GM23338 (cell line): ENCODE results near the gene ITGB1BP1. TPM values are rescaled to one million over a fixed set of nuclear protein-coding genes. Genes with fewer than 3 reads are reported as not detected.

Experiments
- ATAC-seq: fragments of 200-7000 bp; cut with Tn5 transposase; 3 replicates; pipeline ENCODE4 v1.9.1; 2020
- DNase-seq: peaks from one replicate; pipeline ENCODE4 v3.0.0-alpha.2; 2015; ENCODE audit warnings: low spot score
- H2AFZ ChIP-seq: fragments of 200-600 bp; sonication (generic); 2 replicates; pipeline ENCODE4 v1.8.0; 2016; ENCODE audit warnings: antibody characterized with exemption, mild to moderate bottlenecking, moderate library complexity
- H3F3A ChIP-seq: fragments of 200-600 bp; sonication (generic); replicated peaks from 2 replicates; pipeline ENCODE4 v1.8.0; 2017; ENCODE audit warnings: antibody characterized with exemption, mixed run types, low read depth
- H3K27ac ChIP-seq: fragments of 200-600 bp; sonication (generic); 2 replicates; pipeline ENCODE4 v1.6.1; 2016; ENCODE audit warnings: low read depth
- H3K27me3 ChIP-seq: fragments of 200-600 bp; sonication (generic); 2 replicates; pipeline ENCODE4 v1.8.0; 2016; ENCODE audit warnings: mild to moderate bottlenecking, mixed run types, moderate library complexity; ENCODE audit not compliant: insufficient read depth
- H3K36me3 ChIP-seq: fragments of 200-600 bp; sonication (generic); 2 replicates; pipeline ENCODE4 v1.8.0; 2016; ENCODE audit warnings: mild to moderate bottlenecking; ENCODE audit not compliant: insufficient read depth
- H3K4me1 ChIP-seq: fragments of 200-600 bp; sonication (generic); 2 replicates; pipeline ENCODE4 v1.8.0; 2016; ENCODE audit warnings: mild to moderate bottlenecking, moderate library complexity; ENCODE audit not compliant: insufficient read depth
- H3K4me2 ChIP-seq: fragments of 200-600 bp; sonication (generic); 2 replicates; pipeline ENCODE4 v1.7.1; 2017; ENCODE audit warnings: mixed run types
- H3K4me3 ChIP-seq: fragments of 200-600 bp; sonication (generic); 2 replicates; pipeline ENCODE4 v1.6.1; 2016; ENCODE audit warnings: mixed run types
- H3K79me2 ChIP-seq: fragments of 200-600 bp; sonication (generic); replicated peaks from 2 replicates; pipeline ENCODE4 v1.8.0; 2017; ENCODE audit warnings: mild to moderate bottlenecking; ENCODE audit not compliant: insufficient read depth
- H3K9me2 ChIP-seq: fragments of 200-600 bp; sonication (generic); 2 replicates; pipeline ENCODE4 v1.8.0; 2017; ENCODE audit not compliant: insufficient read depth
- H4K20me1 ChIP-seq: fragments of 200-600 bp; sonication (generic); replicated peaks from 2 replicates; pipeline ENCODE4 v1.8.0; 2017; ENCODE audit warnings: mild to moderate bottlenecking; ENCODE audit not compliant: insufficient read depth
- H3K27ac Mint-ChIP-seq: 2 replicates; pipeline ENCODE4 v1.8.0; 2020; ENCODE audit warnings: inconsistent platforms, mild to moderate bottlenecking, moderate library complexity, mixed read lengths
- H3K27me3 Mint-ChIP-seq: 3 replicates; pipeline ENCODE4 v1.8.0; 2022; ENCODE audit warnings: low read depth, mild to moderate bottlenecking, moderate library complexity, mixed read lengths, inconsistent platforms; ENCODE audit not compliant: insufficient read depth, poor library complexity
- H3K36me3 Mint-ChIP-seq: 3 replicates; pipeline ENCODE4 v1.8.0; 2021; ENCODE audit warnings: low read depth, mild to moderate bottlenecking, inconsistent platforms, moderate library complexity, mixed read lengths
- H3K4me1 Mint-ChIP-seq: 3 replicates; pipeline ENCODE4 v1.8.0; 2020; ENCODE audit warnings: mild to moderate bottlenecking, inconsistent platforms, mixed read lengths
- H3K4me3 Mint-ChIP-seq: 3 replicates; pipeline ENCODE4 v1.8.0; 2021; ENCODE audit warnings: moderate library complexity, mild to moderate bottlenecking, inconsistent platforms, mixed read lengths
- H3K9me3 Mint-ChIP-seq: 3 replicates; pipeline ENCODE4 v1.8.0; 2020; ENCODE audit warnings: moderate library complexity, mild to moderate bottlenecking, inconsistent platforms, mixed read lengths
- CREB1 ChIP-seq: fragments of 250-450 bp; sonication (Bioruptor Pico); IDR thresholded peaks from 2 replicates; pipeline ENCODE4 v1.5.0; 2020; ENCODE audit warnings: low read depth, mild to moderate bottlenecking, moderate library complexity
- CTCF ChIP-seq, 2 experiments: fragments of 200-600 bp in 1 of 2; sonication (generic) in 1 of 2; conservative IDR thresholded peaks; 2 replicates each; pipeline versions ENCODE4 v1.5.1 to v1.6.1; 2016 to 2017; ENCODE audit warnings: antibody characterized with exemption in 2 of 2, low read depth in 2 of 2, mild to moderate bottlenecking in 2 of 2, moderate library complexity in 1 of 2
- ETS1 ChIP-seq: IDR thresholded peaks from 2 replicates; pipeline ENCODE4 v1.6.1; 2016; ENCODE audit warnings: antibody characterized with exemption
- EZH2 ChIP-seq: fragments of 200-600 bp; sonication (generic); IDR thresholded peaks from one replicate; pipeline ENCODE4 v1.8.0; 2017; ENCODE audit warnings: antibody characterized with exemption, mild to moderate bottlenecking, low read depth; ENCODE audit not compliant: unreplicated experiment
- EZH2phosphoT487 ChIP-seq: fragments of 200-600 bp; sonication (generic); IDR thresholded peaks from one replicate; pipeline ENCODE4 v1.8.1; 2018; ENCODE audit warnings: antibody characterized with exemption; ENCODE audit not compliant: unreplicated experiment
- JUNB ChIP-seq: IDR thresholded peaks from one replicate; pipeline ENCODE4 v1.6.1; 2016; ENCODE audit warnings: antibody characterized with exemption; ENCODE audit not compliant: unreplicated experiment
- NANOG ChIP-seq: IDR thresholded peaks from 2 replicates; pipeline ENCODE4 v1.6.1; 2016; ENCODE audit warnings: antibody characterized with exemption, borderline replicate concordance
- POLR2AphosphoS5 ChIP-seq: IDR thresholded peaks from 2 replicates; pipeline ENCODE4 v1.6.1; 2016; ENCODE audit warnings: antibody characterized with exemption, low read depth
- REST ChIP-seq: IDR thresholded peaks from one replicate; pipeline ENCODE4 v1.6.1; 2018; ENCODE audit warnings: antibody characterized with exemption; ENCODE audit not compliant: unreplicated experiment
- STAT1 ChIP-seq: IDR thresholded peaks from one replicate; pipeline ENCODE4 v1.6.1; 2016; ENCODE audit warnings: antibody characterized with exemption; ENCODE audit not compliant: unreplicated experiment
- ZNF114 ChIP-seq: fragments of 250-450 bp; sonication (Bioruptor Pico); IDR thresholded peaks from 2 replicates; pipeline ENCODE4 v1.5.0; 2020; ENCODE audit warnings: mild to moderate bottlenecking, moderate library complexity
- ZNF331 ChIP-seq: fragments of 250-450 bp; sonication (Bioruptor Pico); IDR thresholded peaks from 2 replicates; pipeline ENCODE4 v1.5.0; 2020; ENCODE audit warnings: low read depth, mild to moderate bottlenecking, moderate library complexity
- ZNF462 ChIP-seq: fragments of 250-450 bp; sonication (Bioruptor Pico); IDR thresholded peaks from 2 replicates; pipeline ENCODE4 v1.5.0; 2020; ENCODE audit warnings: mild to moderate bottlenecking, moderate library complexity
- polyA plus RNA-seq: library from polyadenylated mRNA; unstranded; fragments of >200 nt; fragmentation: Nextera tagmentation; extraction: Ambion mirVana; gene quantifications from 2 replicates; pipeline ENCODE4 v1.2.1, GENCODE V29; 2016
- total RNA-seq: library from RNA; depleted of rRNA; stranded (reverse); fragments of >200 nt; shearing (Covaris generic); gene quantifications from 2 replicates; pipeline ENCODE4 v1.2.3, GENCODE V29; 2014

Gene ITGB1BP1
- total and polyA plus RNA-seq, 2 experiments from 2014 or later = 29.1 to 63.5 TPM

- peaks cover 39% of the 10 kb centered on the region for H3K79me2 ChIP-seq
Observed at GRCh38 chr2:9418746-9419145, 4.6 kb downstream of the ITGB1BP1 start.

More at GRCh38 chr2:9418746-9419145, 4.6 kb downstream of the ITGB1BP1 start:
- no peak for ATAC-seq
- H3K27me3 ChIP-seq = no peaks in the 10 kb centered on the region
- no peak overlapping the region for H2AFZ ChIP-seq
- no peak overlapping the region for H3K27ac Mint-ChIP-seq
- peaks cover 7% of the 10 kb centered on the region; the same call in 1 of the 2 replicates for H3K4me1 ChIP-seq
- H3K36me3 Mint-ChIP-seq = no peaks in the 10 kb centered on the region
- no peak overlapping the region for H3K4me3 ChIP-seq
- peaks cover 9% of the 10 kb centered on the region for H3K4me1 Mint-ChIP-seq
- no peaks in the 10 kb centered on the region for H3K9me2 ChIP-seq
- H3K4me2 ChIP-seq = no peak overlapping the region
- 0 out of 2 replicates have a peak, but pooled peaks cover 3% of the 10 kb centered on the region for H3F3A ChIP-seq
- H3K36me3 ChIP-seq = no peaks in the 10 kb centered on the region; the same call in 1 of the 2 replicates
- peaks cover 12% of the 10 kb centered on the region for H3K27me3 Mint-ChIP-seq
- TF ChIP-seq STAT1 (no peak), CTCF (conservative IDR thresholded peaks at IDR 0.05; ENCODE audit: low read depth in 2 of 2) (no peak), ZNF462 (CRISPR knock-in tag) (no peak), CREB1 (CRISPR knock-in tag) (no peak), EZH2 (no peak), EZH2phosphoT487 (no peak), ZNF331 (CRISPR knock-in tag) (no peak), REST (no peak), POLR2AphosphoS5 (no peak), NANOG (no peak), JUNB (no peak), ZNF114 (no peak), ETS1 (no peak)
- no peak overlapping the region for H3K4me3 Mint-ChIP-seq
- H3K9me3 Mint-ChIP-seq = no peaks in the 10 kb centered on the region
- peaks cover 14% of the 10 kb centered on the region; the same call in 1 of the 2 replicates for H4K20me1 ChIP-seq
- DNase-seq = no peak
- no peak overlapping the region for H3K27ac ChIP-seq
